ENCODE measurements around the gene EXOC2.

DNA sequence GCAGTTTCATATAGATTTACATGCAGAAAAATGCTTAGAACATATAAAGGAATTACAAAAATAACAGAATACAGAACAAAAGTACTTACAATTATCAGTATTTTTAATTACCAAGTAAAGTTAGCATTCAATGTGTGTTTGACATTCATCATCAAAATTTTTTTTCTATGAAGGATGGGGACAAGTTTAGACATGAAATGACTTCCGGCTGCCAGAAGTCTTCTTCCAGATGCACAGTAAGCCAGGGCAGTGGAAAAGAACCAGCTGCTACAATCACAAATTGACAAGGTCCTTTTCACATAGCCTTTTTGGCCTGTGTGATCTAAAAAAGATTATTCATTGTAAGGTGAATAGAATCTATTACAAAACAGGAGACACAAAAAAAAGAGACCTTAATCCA is 109.8 kb downstream of the EXOC2 start:
- TF ChIP-seq NFIC (IDR thresholded peaks at IDR 0.05) (no peak), EP300 (IDR thresholded peaks at IDR 0.05; ENCODE audit: borderline replicate concordance) (no peak), YY1 (IDR thresholded peaks at IDR 0.05; ENCODE audit: low read depth) (no peak), RAD21 (IDR thresholded peaks at IDR 0.05; ENCODE audit: low read depth) (no peak), TEAD4 (IDR thresholded peaks at IDR 0.05) (no peak)
